ENCODE results near the gene LGALS4. TPM values are rescaled to one million over a fixed set of nuclear protein-coding genes. Genes with fewer than 3 reads are reported as not detected.
A peak's percentile ranks its signal among the peaks of the same experiment; 100 is the strongest.

LGALS4 gene
- polyA plus RNA-seq, 3 donors from 2014 or later = not detected

GRCh38 chr19:38849147-38849859 is 36.6 kb upstream of the LGALS4 start:
- Mint-ChIP-seq H3K27me3 (ENCODE audit: low read depth in 3 of 3) (peaks cover 37 to 52% (median 50%) of the 10 kb centered on the region in 3 donors), H3K4me1 (peaks cover 61 to 67% of the 10 kb centered on the region in 2 donors), H3K9me3 (peaks cover 0 to 2% (median 0%) of the 10 kb centered on the region in 6 donors), H3K27ac (peak overlapping the region; percentile 98 to 100 (median 100)), H3K36me3 (peaks cover 17 to 38% (median 21%) of the 10 kb centered on the region in 3 donors), H3K4me3 (peak overlapping the region; percentile 88 to 98 (median 94))
- peak; percentile 93 to 97 (median 97) for DNase-seq

- H3K36me3 Mint-ChIP-seq = peaks cover 24 to 46% (median 27%) of the 10 kb centered on the region in 3 donors
- peaks cover 0 to 2% (median 0%) of the 10 kb centered on the region in 6 donors for H3K9me3 Mint-ChIP-seq
- peak overlapping the region; percentile 88 to 98 (median 94) for H3K4me3 Mint-ChIP-seq
- peaks cover 41 to 50% (median 50%) of the 10 kb centered on the region in 3 donors for H3K27me3 Mint-ChIP-seq (ENCODE audit: low read depth in 3 of 3)
- peaks cover 67 to 75% of the 10 kb centered on the region in 2 donors for H3K4me1 Mint-ChIP-seq
- no peak for DNase-seq
- peak overlapping the region; percentile 90 to 100 (median 98) for H3K27ac Mint-ChIP-seq
Measured at GRCh38 chr19:38848299-38849146, 35.8 kb upstream of the LGALS4 start.

GRCh38 chr19:38846097-38846496 is 33.4 kb upstream of the LGALS4 start:
- H3K27ac Mint-ChIP-seq = peak overlapping the region in 5 of 6 donors; percentile 32 to 85 (median 60)
- peaks cover 38 to 54% (median 50%) of the 10 kb centered on the region in 3 donors for H3K27me3 Mint-ChIP-seq (ENCODE audit: low read depth in 3 of 3)
- peaks cover 72 to 83% of the 10 kb centered on the region in 2 donors for H3K4me1 Mint-ChIP-seq
- peak overlapping the region in 1 of 5 donors; percentile 18 for H3K4me3 Mint-ChIP-seq
- DNase-seq = no peak
- no peaks in the 10 kb centered on the region for H3K9me3 Mint-ChIP-seq
- peaks cover 35 to 70% (median 43%) of the 10 kb centered on the region in 3 donors for H3K36me3 Mint-ChIP-seq

- DNase-seq = no peak
- Mint-ChIP-seq H3K4me1 (peaks cover 71 to 82% of the 10 kb centered on the region in 2 donors), H3K36me3 (peaks cover 35 to 76% (median 49%) of the 10 kb centered on the region in 3 donors), H3K27me3 (ENCODE audit: low read depth in 3 of 3) (peaks cover 33 to 51% (median 48%) of the 10 kb centered on the region in 3 donors), H3K27ac (peak overlapping the region in 5 of 6 donors; percentile 32 to 85 (median 78)), H3K4me3 (peak overlapping the region in 2 of 5 donors; percentile 1 to 10), H3K9me3 (no peaks in the 10 kb centered on the region)
Measured at GRCh38 chr19:38845374-38846024, 32.8 kb upstream of the LGALS4 start.

- Mint-ChIP-seq H3K27ac (peak overlapping the region; percentile 84 to 93 (median 88)), H3K4me3 (peak overlapping the region; percentile 21 to 65 (median 36)), H3K4me1 (peaks cover 71 to 82% of the 10 kb centered on the region in 2 donors), H3K9me3 (no peaks in the 10 kb centered on the region), H3K36me3 (peaks cover 39 to 84% (median 53%) of the 10 kb centered on the region in 3 donors), H3K27me3 (ENCODE audit: low read depth in 3 of 3) (peaks cover 21 to 41% (median 35%) of the 10 kb centered on the region in 3 donors)
- no peak for DNase-seq
Measured at GRCh38 chr19:38844093-38844686, 31.4 kb upstream of the LGALS4 start.

- H3K4me1 Mint-ChIP-seq = peaks cover 63 to 73% of the 10 kb centered on the region in 2 donors
- H3K27ac Mint-ChIP-seq = peak overlapping the region; percentile 84 to 93 (median 88)
- H3K9me3 Mint-ChIP-seq = no peaks in the 10 kb centered on the region
- peak overlapping the region; percentile 7 to 80 (median 44) for H3K4me3 Mint-ChIP-seq
- H3K36me3 Mint-ChIP-seq = peaks cover 42 to 90% (median 53%) of the 10 kb centered on the region in 3 donors
- DNase-seq = no peak
- peaks cover 18 to 39% (median 33%) of the 10 kb centered on the region in 3 donors for H3K27me3 Mint-ChIP-seq (ENCODE audit: low read depth in 3 of 3)
Measured at GRCh38 chr19:38843175-38843758, 30.5 kb upstream of the LGALS4 start.

GRCh38 chr19:38842439-38843174 is 29.9 kb upstream of the LGALS4 start:
- DNase-seq = peak; percentile 56 to 76 (median 76)
- Mint-ChIP-seq H3K9me3 (no peaks in the 10 kb centered on the region), H3K4me3 (peak overlapping the region; percentile 64 to 82 (median 78)), H3K4me1 (peaks cover 56 to 67% of the 10 kb centered on the region in 2 donors), H3K27ac (peak overlapping the region; percentile 84 to 93 (median 88)), H3K36me3 (peaks cover 42 to 87% (median 53%) of the 10 kb centered on the region in 3 donors), H3K27me3 (ENCODE audit: low read depth in 3 of 3) (peaks cover 18 to 33% (median 27%) of the 10 kb centered on the region in 3 donors)

GRCh38 chr19:38841787-38842438 is 29.2 kb upstream of the LGALS4 start:
- peaks cover 49 to 60% of the 10 kb centered on the region in 2 donors for H3K4me1 Mint-ChIP-seq
- H3K27ac Mint-ChIP-seq = peak overlapping the region; percentile 84 to 93 (median 88)
- peak overlapping the region; percentile 64 to 82 (median 78) for H3K4me3 Mint-ChIP-seq
- peak in 1 of 3 donors; percentile 42 for DNase-seq
- peaks cover 41 to 88% (median 55%) of the 10 kb centered on the region in 3 donors for H3K36me3 Mint-ChIP-seq
- H3K27me3 Mint-ChIP-seq (ENCODE audit: low read depth in 3 of 3) = peaks cover 21 to 31% (median 26%) of the 10 kb centered on the region in 3 donors
- no peaks in the 10 kb centered on the region for H3K9me3 Mint-ChIP-seq

GRCh38 chr19:38841180-38841766 is 28.5 kb upstream of the LGALS4 start:
- peaks cover 21 to 30% (median 25%) of the 10 kb centered on the region in 3 donors for H3K27me3 Mint-ChIP-seq (ENCODE audit: low read depth in 3 of 3)
- no peaks in the 10 kb centered on the region for H3K9me3 Mint-ChIP-seq
- peaks cover 48 to 56% of the 10 kb centered on the region in 2 donors for H3K4me1 Mint-ChIP-seq
- DNase-seq = no peak
- peaks cover 43 to 90% (median 61%) of the 10 kb centered on the region in 3 donors for H3K36me3 Mint-ChIP-seq
- H3K27ac Mint-ChIP-seq = peak overlapping the region; percentile 81 to 91 (median 88)
- peak overlapping the region in 4 of 5 donors; percentile 15 to 78 (median 62) for H3K4me3 Mint-ChIP-seq

GRCh38 chr19:38840583-38840968 is 27.8 kb upstream of the LGALS4 start:
- peaks cover 41 to 49% of the 10 kb centered on the region in 2 donors for H3K4me1 Mint-ChIP-seq
- H3K36me3 Mint-ChIP-seq = peaks cover 36 to 87% (median 58%) of the 10 kb centered on the region in 3 donors

More at GRCh38 chr19:38840583-38840968, 27.8 kb upstream of the LGALS4 start:
- H3K9me3 Mint-ChIP-seq = no peaks in the 10 kb centered on the region
- DNase-seq = no peak
- peaks cover 21 to 30% (median 25%) of the 10 kb centered on the region in 3 donors for H3K27me3 Mint-ChIP-seq (ENCODE audit: low read depth in 3 of 3)
- H3K27ac Mint-ChIP-seq = peak overlapping the region in 5 of 6 donors; percentile 75 to 90 (median 84)
- H3K4me3 Mint-ChIP-seq = peak overlapping the region in 1 of 5 donors; percentile 28
